SK-N-SH (cell line): ENCODE data around the gene PSKH1. TPM values are rescaled to one million over a fixed set of nuclear protein-coding genes. Genes with fewer than 3 reads are reported as not detected.

ENCODE experiments used
- CTCF ChIA-PET: fragments of 300-600, 350-600 bp; formaldehyde crosslinking; extraction: SDS; loops from one replicate; lab custom pipeline; 2021; lab: Yijun Ruan, JAX
- POLR2A ChIA-PET: fragments of 350-600 bp; sonication (Branson Sonifier 250); formaldehyde crosslinking; extraction: SDS; loops from one replicate; lab custom pipeline; 2020; ENCODE audit warnings: antibody characterized with exemption, inconsistent platforms; lab: Yijun Ruan, JAX
- DNase-seq: peaks from one replicate; pipeline ENCODE4 v3.0.0; 2012
- H2AFZ ChIP-seq: fragments of 200-600 bp; sonication (generic); 2 replicates; pipeline ENCODE4 v1.8.1; 2016; ENCODE audit warnings: antibody characterized with exemption, mild to moderate bottlenecking, low read depth
- H3F3A ChIP-seq: fragments of 200-600 bp; sonication (generic); replicated peaks from 2 replicates; pipeline ENCODE3; 2016; ENCODE audit warnings: antibody characterized with exemption, mild to moderate bottlenecking; ENCODE audit not compliant: insufficient read depth
- H3K27ac ChIP-seq, 2 experiments: fragments of 200-500 bp in 1 of 2; fragments of 200-600 bp in 1 of 2; sonication (Bioruptor generic) in 1 of 2; sonication (generic), shearing (Covaris generic) in 1 of 2; 2 replicates each; pipeline versions ENCODE4 v1.5.1 to v1.6.1; 2014 to 2016; ENCODE audit warnings: low read depth in 2 of 2, inconsistent platforms in 1 of 2, low read length in 1 of 2, mild to moderate bottlenecking in 1 of 2, mixed read lengths in 1 of 2
- H3K27me3 ChIP-seq: fragments of 200-600 bp; sonication (generic), shearing (Covaris generic); 2 replicates; pipeline ENCODE4 v1.6.1; 2016; ENCODE audit warnings: mixed run types; ENCODE audit not compliant: insufficient read depth
- H3K36me3 ChIP-seq, 2 experiments: fragments of 200-500 bp in 1 of 2; fragments of 200-600 bp in 1 of 2; sonication (Bioruptor generic) in 1 of 2; sonication (generic) in 1 of 2; replicated peaks in 1 of 2; 2 replicates each; pipeline versions ENCODE3 to v1.5.1; 2014 to 2016; ENCODE audit warnings: low read length in 1 of 2, mild to moderate bottlenecking in 1 of 2; ENCODE audit not compliant: insufficient read depth in 2 of 2, control insufficient read depth in 1 of 2
- H3K4me1 ChIP-seq, 2 experiments: fragments of 200-500 bp in 1 of 2; fragments of 200-600 bp in 1 of 2; sonication (Bioruptor generic) in 1 of 2; sonication (generic), shearing (Covaris generic) in 1 of 2; 2 replicates each; pipeline versions ENCODE4 v1.5.1 to v1.6.1; 2014 to 2016; ENCODE audit warnings: low read depth in 1 of 2, low read length in 1 of 2, mixed run types in 1 of 2; ENCODE audit not compliant: insufficient read depth in 2 of 2, control insufficient read depth in 1 of 2
- H3K4me2 ChIP-seq: fragments of 200-600 bp; sonication (generic), shearing (Covaris generic); 2 replicates; pipeline ENCODE4 v1.6.1; 2017; ENCODE audit warnings: mixed run types
- H3K4me3 ChIP-seq, 2 experiments: fragments of 200-500 bp in 1 of 2; fragments of 200-600 bp in 1 of 2; sonication (Bioruptor generic) in 1 of 2; sonication (generic), shearing (Covaris generic) in 1 of 2; 2 replicates each; pipeline versions ENCODE4 v1.5.1 to v1.8.1; 2014 to 2016; ENCODE audit warnings: low read depth in 2 of 2, inconsistent platforms in 1 of 2, low read length in 1 of 2, mild to moderate bottlenecking in 1 of 2, mixed read lengths in 1 of 2, moderate library complexity in 1 of 2
- H3K79me2 ChIP-seq: fragments of 200-600 bp; sonication (generic); 2 replicates; pipeline ENCODE4 v1.8.1; 2017; ENCODE audit warnings: mild to moderate bottlenecking; ENCODE audit not compliant: insufficient read depth
- H3K9ac ChIP-seq: fragments of 200-600 bp; sonication (generic); 2 replicates; pipeline ENCODE4 v1.6.1; 2017; ENCODE audit warnings: mixed run types
- H3K9me2 ChIP-seq: fragments of 200-600 bp; sonication (generic); 2 replicates; pipeline ENCODE4 v1.6.1; 2017; ENCODE audit warnings: mixed run types
- H3K9me3 ChIP-seq: fragments of 200-600 bp; sonication (generic); 2 replicates; pipeline ENCODE4 v1.6.1; 2017; ENCODE audit warnings: mixed run types, mild to moderate bottlenecking, moderate library complexity
- H4K20me1 ChIP-seq: fragments of 200-600 bp; sonication (generic); 2 replicates; pipeline ENCODE4 v1.6.1; 2017; ENCODE audit warnings: mild to moderate bottlenecking, mixed run types; ENCODE audit not compliant: insufficient read depth
- CTCF ChIP-seq: fragments of 200-600 bp; sonication (generic); IDR thresholded peaks from 2 replicates; pipeline ENCODE4 v1.6.1; 2017; ENCODE audit warnings: antibody characterized with exemption, mild to moderate bottlenecking, moderate library complexity
- EP300 ChIP-seq, 2 experiments: IDR thresholded peaks; 2 replicates each; pipeline versions ENCODE4 v1.4.0 to v1.6.1; 2012; ENCODE audit warnings: borderline replicate concordance in 1 of 2, low read depth in 1 of 2, low read length in 1 of 2
- EZH2phosphoT487 ChIP-seq: fragments of 200-600 bp; sonication (generic); IDR thresholded peaks from 2 replicates; pipeline ENCODE4 v1.6.1; 2017; ENCODE audit warnings: low read depth, mixed run types, mild to moderate bottlenecking, antibody characterized with exemption, moderate library complexity, borderline replicate concordance
- FOSL2 ChIP-seq: IDR thresholded peaks from 2 replicates; pipeline ENCODE4 v1.4.0; 2012; ENCODE audit warnings: low read depth, mild to moderate bottlenecking, moderate library complexity, borderline replicate concordance
- IRF3 ChIP-seq: fragments of 150-350 bp; IDR thresholded peaks from 2 replicates; pipeline ENCODE4 v1.6.1; 2016; ENCODE audit warnings: mild to moderate bottlenecking, low read depth, low read length
- JUND ChIP-seq: IDR thresholded peaks from 2 replicates; pipeline ENCODE4 v1.4.0; 2012
- MEF2A ChIP-seq: IDR thresholded peaks from 2 replicates; pipeline ENCODE4 v1.4.0; 2012; ENCODE audit warnings: low read depth, borderline replicate concordance
- NFIC ChIP-seq: IDR thresholded peaks from 2 replicates; pipeline ENCODE4 v1.4.0; 2012; ENCODE audit warnings: borderline replicate concordance
- RAD21 ChIP-seq: IDR thresholded peaks from 2 replicates; pipeline ENCODE4 v1.6.1; 2012; ENCODE audit warnings: mild to moderate bottlenecking, low read length
- SIN3A ChIP-seq: IDR thresholded peaks from 2 replicates; pipeline ENCODE4 v1.6.1; 2012; ENCODE audit warnings: low read depth, mild to moderate bottlenecking, low read length, moderate library complexity, borderline replicate concordance
- SMC3 ChIP-seq: IDR thresholded peaks from 2 replicates; pipeline ENCODE4 v1.6.1; 2012; ENCODE audit warnings: low read depth, low read length, improper control_type of control experiment
- TCF12 ChIP-seq: IDR thresholded peaks from 2 replicates; pipeline ENCODE4 v1.4.0; 2012
- TEAD4 ChIP-seq: IDR thresholded peaks from 2 replicates; pipeline ENCODE4 v1.4.0; 2012; ENCODE audit warnings: mild to moderate bottlenecking, borderline replicate concordance; ENCODE audit not compliant: insufficient read depth
- USF1 ChIP-seq: IDR thresholded peaks from 2 replicates; pipeline ENCODE4 v1.4.0; 2012; ENCODE audit warnings: low read depth, borderline replicate concordance
- ZBTB33 ChIP-seq: IDR thresholded peaks from 2 replicates; pipeline ENCODE4 v1.4.0; 2012; ENCODE audit warnings: low read depth, borderline replicate concordance
- whole genome bisulfite sequencing: methylation state at CpG from one replicate; pipeline ENCODE4 v1.1.6; 2017; ENCODE audit warnings: low lambda C conversion rate; 5-methylcytosine and 5-hydroxymethylcytosine counted together
- polyA plus RNA-seq, 3 experiments: library from polyadenylated mRNA; depleted of rRNA; stranded (reverse); fragments of >200 nt; gene quantifications; 2 replicates each; pipeline ENCODE4 v1.2.3, GENCODE V29; 2012

PSKH1 gene
- polyA plus RNA-seq, 1 of the 3 experiments (the other 2 are of a cell fraction) = 30.1 TPM

- Histone ChIP-seq H4K20me1 (peaks cover 12% of the 10 kb centered on the region), H3F3A (peaks cover 14% of the 10 kb centered on the region), H3K9me2 (no peaks in the 10 kb centered on the region), H3K27me3 (no peaks in the 10 kb centered on the region), H3K36me3 (peaks cover 4 to 44% of the 10 kb centered on the region in 2 experiments), H3K9ac (no peak overlapping the region), H3K4me3 (no peak overlapping the region), H3K4me2 (no peak overlapping the region), H3K4me1 (peaks cover 7 to 13% of the 10 kb centered on the region in 2 experiments; a peak in 2 of 4 replicates), H2AFZ (no peak overlapping the region), H3K27ac (no peak overlapping the region), H3K9me3 (no peaks in the 10 kb centered on the region), H3K79me2 (no peaks in the 10 kb centered on the region)
- ChIA-PET POLR2A (no interaction called here), CTCF (interaction anchor here (1.4 to 22.4 kb wide), 5 partner anchors 11 to 155 kb away, joined by 5 to 564 read pairs (median 48); partner anchors contain the start of genes CTRL, EDC4, LCAT and PSMB10)
- TF ChIP-seq SMC3 = no peak
- no peak for TF ChIP-seq USF1
- TF ChIP-seq TEAD4 = no peak
- DNase-seq = no peak
- 93% methylated on average over 9 of the region's 12 CpGs for WGBS
Observed at GRCh38 chr16:67885545-67885944, 7.5 kb upstream of the PSKH1 start.

GRCh38 chr16:67885976-67886375 is 7.1 kb upstream of the PSKH1 start:
- POLR2A ChIA-PET = no interaction called here
- Histone ChIP-seq H3K79me2 (no peaks in the 10 kb centered on the region), H3K9me3 (no peaks in the 10 kb centered on the region), H3K27ac (no peak overlapping the region), H3F3A (peaks cover 14% of the 10 kb centered on the region), H2AFZ (no peak overlapping the region), H3K4me3 (no peak overlapping the region), H3K9ac (no peak overlapping the region), H3K4me1 (peaks cover 7 to 13% of the 10 kb centered on the region in 2 experiments; a peak in 2 of 4 replicates), H4K20me1 (peaks cover 12% of the 10 kb centered on the region), H3K9me2 (no peaks in the 10 kb centered on the region), H3K4me2 (no peak overlapping the region), H3K36me3 (peaks cover 4 to 39% of the 10 kb centered on the region in 2 experiments), H3K27me3 (no peaks in the 10 kb centered on the region)
- TF ChIP-seq SIN3A = no peak
- no peak for TF ChIP-seq JUND
- no peak for TF ChIP-seq ZBTB33
- TF ChIP-seq FOSL2 = no peak
- no peak for DNase-seq
- 100% methylated on average over 2 of the region's 19 CpGs for WGBS
- CTCF ChIA-PET = interaction anchor here (0.6 to 22.4 kb wide), 7 partner anchors 11 to 748 kb away, joined by 3 to 564 read pairs (median 6); partner anchors contain the start of genes CTRL, EDC4, LCAT and PSMB10

GRCh38 chr16:67886387-67886786 is 6.7 kb upstream of the PSKH1 start:
- no peaks in the 10 kb centered on the region for H3K27me3 ChIP-seq
- H3K4me2 ChIP-seq = no peak overlapping the region
- no peaks in the 10 kb centered on the region for H3K9me3 ChIP-seq
- POLR2A ChIA-PET = no interaction called here
- H3K4me1 ChIP-seq = peaks cover 7 to 13% of the 10 kb centered on the region in 2 experiments; a peak in 2 of 4 replicates
- no peak overlapping the region for H2AFZ ChIP-seq
- no peaks in the 10 kb centered on the region for H3K9me2 ChIP-seq
- no peak overlapping the region for H3K9ac ChIP-seq
- H3F3A ChIP-seq = peaks cover 14% of the 10 kb centered on the region
- CTCF ChIA-PET = interaction anchor here (0.6 to 22.4 kb wide), 7 partner anchors 12 to 747 kb away, joined by 3 to 564 read pairs (median 6); partner anchors contain the start of genes CTRL, EDC4, LCAT and PSMB10
- H4K20me1 ChIP-seq = peaks cover 12% of the 10 kb centered on the region
- no peak overlapping the region for H3K27ac ChIP-seq
- WGBS = 92% methylated on average over 5 of the region's 5 CpGs
- DNase-seq = no peak
- H3K4me3 ChIP-seq = no peak overlapping the region
- peaks cover 4 to 35% of the 10 kb centered on the region in 2 experiments for H3K36me3 ChIP-seq
- H3K79me2 ChIP-seq = no peaks in the 10 kb centered on the region
- TF ChIP-seq RAD21 (no peak), EP300 (IDR thresholded peaks at IDR 0.05; ENCODE audit: borderline replicate concordance in 1 of 2, low read depth in 1 of 2, low read length in 1 of 2) (no peak), TCF12 (no peak), JUND (no peak), MEF2A (no peak), TEAD4 (no peak), IRF3 (no peak), EZH2phosphoT487 (no peak), CTCF (no peak), FOSL2 (no peak), NFIC (no peak)
